DOHH2 (cell line): ENCODE measurements around the gene FNDC3B.

Experiments used
- H3F3A ChIP-seq: fragments of 200-600 bp; sonication (generic), shearing (Covaris generic); 2 replicates; pipeline ENCODE4 v1.6.0; 2016; ENCODE audit warnings: antibody characterized with exemption, mild to moderate bottlenecking; ENCODE audit not compliant: control insufficient read depth, insufficient read depth
- H3K27ac ChIP-seq: fragments of 200-600 bp; sonication (generic); 2 replicates; pipeline ENCODE4 v1.5.1; 2014; ENCODE audit warnings: low read depth, mild to moderate bottlenecking, low read length, moderate library complexity
- H3K27me3 ChIP-seq: fragments of 200-600 bp; sonication (generic); 2 replicates; pipeline ENCODE4 v1.6.1; 2014; ENCODE audit warnings: mild to moderate bottlenecking, low read length, mixed read lengths; ENCODE audit not compliant: control insufficient read depth
- H3K36me3 ChIP-seq: fragments of 200-600 bp; sonication (generic); 2 replicates; pipeline ENCODE4 v1.6.1; 2014; ENCODE audit warnings: mild to moderate bottlenecking, low read length, moderate library complexity, mixed read lengths; ENCODE audit not compliant: control insufficient read depth
- H3K4me1 ChIP-seq: fragments of 200-600 bp; sonication (generic); 2 replicates; pipeline ENCODE4 v1.6.1; 2014; ENCODE audit warnings: mild to moderate bottlenecking, low read length, mixed read lengths; ENCODE audit not compliant: control insufficient read depth
- H3K4me2 ChIP-seq: fragments of 200-600 bp; sonication (generic); 2 replicates; pipeline ENCODE4 v1.6.0; 2014; ENCODE audit warnings: mild to moderate bottlenecking, low read length, moderate library complexity
- H3K4me3 ChIP-seq: fragments of 200-600 bp; sonication (generic); 2 replicates; pipeline ENCODE4 v1.5.1; 2014; ENCODE audit warnings: mild to moderate bottlenecking, low read length, mixed read lengths
- H3K79me2 ChIP-seq: fragments of 200-600 bp; sonication (generic); 2 replicates; pipeline ENCODE4 v1.6.1; 2014; ENCODE audit warnings: mild to moderate bottlenecking, low read length, mixed read lengths; ENCODE audit not compliant: control insufficient read depth
- H3K9me2 ChIP-seq: fragments of 200-600 bp; sonication (generic); replicated peaks from 2 replicates; pipeline ENCODE4 v1.6.1; 2014; ENCODE audit warnings: mild to moderate bottlenecking, low read length, mixed read lengths; ENCODE audit not compliant: control insufficient read depth
- H3K9me3 ChIP-seq: fragments of 200-600 bp; sonication (generic); 2 replicates; pipeline ENCODE4 v1.6.1; 2014; ENCODE audit warnings: antibody characterized with exemption, low read length, mixed read lengths; ENCODE audit not compliant: control insufficient read depth, insufficient read depth
- H4K20me1 ChIP-seq: fragments of 200-600 bp; sonication (generic); 2 replicates; pipeline ENCODE4 v1.6.0; 2014; ENCODE audit warnings: low read depth, mild to moderate bottlenecking, antibody characterized with exemption, low read length, moderate library complexity; ENCODE audit not compliant: control insufficient read depth, insufficient read depth
- CTCF ChIP-seq: fragments of 200-600 bp; sonication (generic); IDR thresholded peaks from one replicate; pipeline ENCODE4 v1.5.1; 2014; ENCODE audit warnings: antibody characterized with exemption, mild to moderate bottlenecking, low read depth, low read length; ENCODE audit not compliant: poor library complexity, severe bottlenecking
- EZH2phosphoT487 ChIP-seq: fragments of 200-600 bp; sonication (generic); IDR thresholded peaks from 2 replicates; pipeline ENCODE4 v1.6.1; 2017; ENCODE audit warnings: borderline replicate concordance, mild to moderate bottlenecking, antibody characterized with exemption, low read length, moderate library complexity, mixed read lengths

The FNDC3B gene

GRCh38 chr3:172136330-172136729 is 97.0 kb downstream of the FNDC3B start:
- Histone ChIP-seq H3K36me3 (no peaks in the 10 kb centered on the region), H4K20me1 (no peaks in the 10 kb centered on the region), H3K4me2 (no peak overlapping the region), H3K27me3 (no peaks in the 10 kb centered on the region), H3K9me2 (no peaks in the 10 kb centered on the region), H3K4me3 (no peak overlapping the region), H3K4me1 (peaks cover 15% of the 10 kb centered on the region), H3K79me2 (no peaks in the 10 kb centered on the region), H3F3A (no peaks in the 10 kb centered on the region), H3K9me3 (no peaks in the 10 kb centered on the region), H3K27ac (no peak overlapping the region)
- TF ChIP-seq CTCF (no peak), EZH2phosphoT487 (no peak)

GRCh38 chr3:172137287-172138192 is 98.2 kb downstream of the FNDC3B start:
- Histone ChIP-seq H3K9me3 (no peaks in the 10 kb centered on the region), H3K4me1 (peaks cover 27% of the 10 kb centered on the region), H3K4me3 (no peak overlapping the region), H3K4me2 (no peak overlapping the region), H3K27me3 (no peaks in the 10 kb centered on the region), H3K9me2 (no peaks in the 10 kb centered on the region), H3K79me2 (no peaks in the 10 kb centered on the region), H4K20me1 (no peaks in the 10 kb centered on the region), H3F3A (no peaks in the 10 kb centered on the region), H3K27ac (no peak overlapping the region), H3K36me3 (no peaks in the 10 kb centered on the region)
- TF ChIP-seq CTCF (no peak), EZH2phosphoT487 (no peak)

DNA sequence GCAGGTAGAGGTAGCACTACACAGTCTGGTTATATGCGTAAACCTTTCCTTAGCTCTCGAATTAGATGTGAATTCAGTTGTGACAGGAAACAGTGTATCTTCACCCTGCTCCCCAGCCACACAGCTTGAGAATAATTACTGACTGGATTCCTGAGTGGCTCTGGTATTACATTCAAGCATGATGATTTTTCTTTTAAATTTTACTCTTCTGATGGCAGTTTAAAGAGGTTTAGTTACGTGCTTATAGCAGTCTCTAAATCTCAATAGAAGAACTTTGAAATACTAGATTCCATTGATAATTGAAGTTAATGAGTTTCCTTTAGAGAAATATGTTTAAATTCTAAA is 98.8 kb downstream of the FNDC3B start:
- H3K27me3 ChIP-seq, result no peaks in the 10 kb centered on the region
- H3K9me2 ChIP-seq, result no peaks in the 10 kb centered on the region
- no peaks in the 10 kb centered on the region for H3F3A ChIP-seq
- no peaks in the 10 kb centered on the region for H3K79me2 ChIP-seq
- TF ChIP-seq EZH2phosphoT487, result no peak
- no peak for TF ChIP-seq CTCF
- H3K36me3 ChIP-seq, result no peaks in the 10 kb centered on the region
- H3K4me3 ChIP-seq, result no peak overlapping the region
- H3K4me1 ChIP-seq, result peaks cover 33% of the 10 kb centered on the region
- H3K27ac ChIP-seq, result no peak overlapping the region
- no peak overlapping the region for H3K4me2 ChIP-seq
- no peaks in the 10 kb centered on the region for H3K9me3 ChIP-seq
- H4K20me1 ChIP-seq, result no peaks in the 10 kb centered on the region
